HFF-Myc (cell line): ENCODE data around the gene NTRK2.

Experiments used
- DNase-seq: peaks from one replicate; pipeline ENCODE4 v3.0.0-alpha.2; 2011; ENCODE audit warnings: low read depth; ENCODE audit errors: extremely low read depth
- H3K4me3 ChIP-seq: replicated peaks from 2 replicates; pipeline ENCODE4 v1.5.1; 2011; ENCODE audit warnings: low read depth, mild to moderate bottlenecking, control low read depth, low read length
- TF ChIP-seq, protein P1 (sequence below): IDR thresholded peaks from 2 replicates; pipeline ENCODE4 v1.5.1; 2012; ENCODE audit warnings: mild to moderate bottlenecking, low read depth, low read length, control low read depth; ENCODE audit errors: missing control alignments

The NTRK2 gene

DNA sequence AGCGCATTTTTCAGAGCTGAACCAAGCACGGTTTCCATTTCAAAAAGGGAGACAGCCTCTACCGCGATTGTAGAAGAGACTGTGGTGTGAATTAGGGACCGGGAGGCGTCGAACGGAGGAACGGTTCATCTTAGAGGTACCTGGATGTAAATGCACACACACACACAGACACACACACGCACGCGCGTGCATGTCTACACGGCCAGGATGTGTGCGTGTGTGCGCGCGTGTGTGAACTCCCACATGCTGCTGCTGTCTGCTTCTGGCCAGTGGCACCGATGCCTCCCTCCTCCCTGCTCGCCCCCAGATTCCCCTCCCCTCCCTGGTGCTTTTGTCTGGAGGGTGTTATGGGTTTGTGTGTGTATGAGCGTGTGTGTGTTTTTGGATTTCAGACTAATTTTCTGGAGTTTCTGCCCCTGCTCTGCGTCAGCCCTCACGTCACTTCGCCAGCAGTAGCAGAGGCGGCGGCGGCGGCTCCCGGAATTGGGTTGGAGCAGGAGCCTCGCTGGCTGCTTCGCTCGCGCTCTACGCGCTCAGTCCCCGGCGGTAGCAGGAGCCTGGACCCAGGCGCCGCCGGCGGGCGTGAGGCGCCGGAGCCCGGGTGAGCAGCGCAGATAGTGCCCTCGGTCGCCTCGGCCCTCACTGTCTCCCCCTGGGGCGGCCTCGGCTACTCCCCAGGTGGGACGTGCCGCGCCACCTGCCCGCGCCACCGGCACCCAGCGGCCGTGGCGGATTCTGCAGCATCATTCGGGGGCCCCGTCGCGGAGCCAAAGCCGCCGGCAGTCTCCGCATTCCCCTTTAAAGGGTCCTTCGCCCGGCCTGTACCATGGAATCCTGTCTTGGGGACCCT lies at the start of gene NTRK2:
Gene NTRK2 (plus strand): TSS at position 442 of the 850 bp plus-strand sequence. CDS start 1,020 bp downstream, outside the sequence.
- peak within 1 kb of the TSS; percentile 31 for H3K4me3 ChIP-seq
- TF ChIP-seq, protein P1, sequence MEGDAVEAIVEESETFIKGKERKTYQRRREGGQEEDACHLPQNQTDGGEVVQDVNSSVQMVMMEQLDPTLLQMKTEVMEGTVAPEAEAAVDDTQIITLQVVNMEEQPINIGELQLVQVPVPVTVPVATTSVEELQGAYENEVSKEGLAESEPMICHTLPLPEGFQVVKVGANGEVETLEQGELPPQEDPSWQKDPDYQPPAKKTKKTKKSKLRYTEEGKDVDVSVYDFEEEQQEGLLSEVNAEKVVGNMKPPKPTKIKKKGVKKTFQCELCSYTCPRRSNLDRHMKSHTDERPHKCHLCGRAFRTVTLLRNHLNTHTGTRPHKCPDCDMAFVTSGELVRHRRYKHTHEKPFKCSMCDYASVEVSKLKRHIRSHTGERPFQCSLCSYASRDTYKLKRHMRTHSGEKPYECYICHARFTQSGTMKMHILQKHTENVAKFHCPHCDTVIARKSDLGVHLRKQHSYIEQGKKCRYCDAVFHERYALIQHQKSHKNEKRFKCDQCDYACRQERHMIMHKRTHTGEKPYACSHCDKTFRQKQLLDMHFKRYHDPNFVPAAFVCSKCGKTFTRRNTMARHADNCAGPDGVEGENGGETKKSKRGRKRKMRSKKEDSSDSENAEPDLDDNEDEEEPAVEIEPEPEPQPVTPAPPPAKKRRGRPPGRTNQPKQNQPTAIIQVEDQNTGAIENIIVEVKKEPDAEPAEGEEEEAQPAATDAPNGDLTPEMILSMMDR, result no peak
- no peak for DNase-seq

DNA sequence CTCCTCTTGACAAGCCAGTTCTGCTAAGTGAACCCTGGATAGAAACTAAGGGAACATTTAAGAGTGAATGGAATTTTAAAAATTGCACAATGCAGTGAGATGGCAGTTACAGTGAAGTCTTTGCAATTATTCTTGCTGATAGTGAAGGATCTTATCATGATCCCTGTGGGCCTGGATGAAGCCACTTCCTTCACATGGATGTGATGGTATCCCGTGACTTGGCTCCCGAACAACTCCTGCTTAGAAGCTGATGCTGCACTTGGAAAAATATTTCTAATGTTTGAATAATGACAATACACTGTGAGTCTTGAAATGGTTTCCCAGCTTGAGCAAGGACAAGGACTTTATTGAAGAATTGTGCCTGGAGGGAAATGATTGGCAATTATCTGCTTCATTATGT lies 49.2 kb upstream of the NTRK2 start:
- no peak for DNase-seq
- H3K4me3 ChIP-seq, result no peak overlapping the region
- TF ChIP-seq, protein P1, result no peak

DNA sequence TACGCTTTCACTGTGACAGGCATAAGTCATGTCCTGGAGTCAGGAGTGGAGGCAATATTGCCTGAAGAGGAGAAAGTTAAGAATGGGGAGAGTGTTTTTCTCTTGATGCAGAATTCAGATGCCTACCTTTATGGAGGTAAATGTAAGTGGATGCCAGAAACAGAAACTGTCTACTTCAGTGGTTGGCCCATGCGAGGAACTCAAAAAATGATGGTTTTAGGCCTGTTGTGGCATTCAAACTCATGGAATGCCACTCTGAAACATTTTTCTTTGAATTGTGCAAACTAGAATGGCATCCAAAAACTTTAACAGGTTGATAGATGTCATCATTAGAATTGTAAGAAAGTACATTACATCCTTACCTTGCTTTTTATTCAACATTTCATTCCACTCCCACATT lies 47.7 kb upstream of the NTRK2 start:
- no peak overlapping the region for H3K4me3 ChIP-seq
- TF ChIP-seq, protein P1, result no peak
- no peak for DNase-seq

DNA sequence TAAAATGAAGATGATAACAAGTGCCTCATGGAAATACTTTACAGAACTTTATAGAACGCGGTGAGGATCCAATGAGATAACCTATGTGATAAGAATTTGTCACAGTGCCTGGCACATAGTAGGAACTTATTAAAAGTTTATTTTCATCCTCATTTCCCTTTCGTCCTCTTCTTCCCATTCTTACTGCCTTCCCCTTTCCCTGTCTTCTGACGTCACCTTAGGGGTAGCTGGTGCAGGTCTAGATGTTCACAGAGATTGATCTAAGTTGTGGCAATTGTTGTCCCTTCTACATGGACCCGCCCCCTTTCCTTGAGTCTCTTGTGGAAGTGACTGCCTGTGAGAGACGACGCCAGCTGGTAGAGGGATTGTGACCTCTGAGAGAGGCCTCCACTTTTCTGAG lies 46.5 kb upstream of the NTRK2 start:
- DNase-seq, result no peak
- H3K4me3 ChIP-seq, result no peak overlapping the region
- TF ChIP-seq, protein P1, result no peak

DNA sequence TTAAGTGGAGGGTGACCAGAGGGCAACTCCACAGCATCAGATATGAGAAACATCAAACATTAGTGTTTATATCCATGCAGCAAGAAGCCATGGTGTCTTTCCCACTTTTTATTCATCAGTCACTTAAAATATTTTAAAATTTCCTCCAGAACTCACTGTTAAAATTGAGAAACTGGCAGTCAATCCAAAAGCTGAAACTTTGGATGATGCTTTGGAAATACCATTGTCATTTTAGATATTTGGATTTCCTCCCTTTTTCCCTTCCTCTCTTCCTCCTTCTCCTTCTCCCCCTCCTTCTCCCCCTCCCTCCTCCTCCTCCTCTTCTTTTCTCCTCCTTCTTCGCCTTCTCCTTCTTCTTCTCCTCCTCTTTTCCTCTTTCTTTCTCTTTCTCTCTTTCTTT lies 33.1 kb upstream of the NTRK2 start:
- no peak for DNase-seq
- no peak overlapping the region for H3K4me3 ChIP-seq
- TF ChIP-seq, protein P1, result no peak

DNA sequence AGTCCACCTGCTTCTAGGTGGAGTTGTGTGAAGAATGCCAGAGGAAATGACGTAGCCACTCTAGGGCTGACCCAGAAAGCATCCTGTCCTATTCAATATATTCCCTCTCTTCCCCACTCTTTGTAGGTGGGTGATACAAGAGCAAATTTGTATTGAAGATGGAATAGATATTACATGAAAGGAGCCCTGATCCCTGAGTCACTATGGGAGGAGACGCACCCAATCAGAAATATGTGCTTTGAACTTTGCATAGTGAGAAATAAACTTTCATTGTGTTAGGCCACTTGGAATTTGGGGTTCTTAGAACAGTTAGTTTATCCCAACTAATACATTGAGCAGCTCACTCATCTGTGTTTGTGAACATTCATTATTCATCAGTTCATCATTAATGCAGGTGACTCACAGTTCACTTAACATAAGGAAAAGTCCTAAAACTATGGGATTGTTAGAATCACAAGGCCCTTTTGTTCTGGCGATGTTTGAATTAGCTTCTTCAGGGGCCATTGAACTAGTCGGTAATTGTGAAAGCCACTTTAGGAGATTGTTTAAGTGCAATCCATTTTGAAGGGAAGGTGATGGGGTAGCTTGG lies 26.9 kb upstream of the NTRK2 start:
- no peak for DNase-seq
- TF ChIP-seq, protein P1, result no peak
- no peak overlapping the region for H3K4me3 ChIP-seq
